Duodenal mucosa (tissue), 2 donors: ENCODE measurements around the gene BTF3.

ENCODE experiments used
- H3K27ac ChIP-seq: one replicate; pipeline ENCODE4 v1.7.0; 2013; ENCODE audit warnings: low read depth, low read length
- H3K27me3 ChIP-seq, 2 donors: one replicate each; pipeline ENCODE4 v1.7.0; 2013; ENCODE audit warnings: low read length in 2 of 2, control low read depth in 1 of 2; ENCODE audit not compliant: insufficient read depth in 2 of 2, control insufficient read depth in 1 of 2
- H3K36me3 ChIP-seq, 2 donors: one replicate each; pipeline ENCODE4 v1.7.0; 2013; ENCODE audit warnings: low read length in 2 of 2, control low read depth in 1 of 2; ENCODE audit not compliant: insufficient read depth in 2 of 2, control insufficient read depth in 1 of 2
- H3K4me1 ChIP-seq, 2 donors: one replicate each; pipeline ENCODE4 v1.7.0; 2013; ENCODE audit warnings: low read length in 2 of 2, control low read depth in 1 of 2; ENCODE audit not compliant: insufficient read depth in 2 of 2, control insufficient read depth in 1 of 2
- H3K4me3 ChIP-seq, 2 donors: one replicate each; pipeline ENCODE4 v1.7.0; 2013; ENCODE audit warnings: low read length in 2 of 2, low read depth in 1 of 2
- H3K9ac ChIP-seq, 2 donors: one replicate each; pipeline ENCODE4 v1.7.0; 2013; ENCODE audit warnings: low read length in 2 of 2, low read depth in 1 of 2
- H3K9me3 ChIP-seq, 2 donors: one replicate each; pipeline ENCODE4 v1.7.0; 2013; ENCODE audit warnings: low read length in 2 of 2, control low read depth in 1 of 2; ENCODE audit not compliant: control insufficient read depth in 1 of 2

The BTF3 gene

DNA sequence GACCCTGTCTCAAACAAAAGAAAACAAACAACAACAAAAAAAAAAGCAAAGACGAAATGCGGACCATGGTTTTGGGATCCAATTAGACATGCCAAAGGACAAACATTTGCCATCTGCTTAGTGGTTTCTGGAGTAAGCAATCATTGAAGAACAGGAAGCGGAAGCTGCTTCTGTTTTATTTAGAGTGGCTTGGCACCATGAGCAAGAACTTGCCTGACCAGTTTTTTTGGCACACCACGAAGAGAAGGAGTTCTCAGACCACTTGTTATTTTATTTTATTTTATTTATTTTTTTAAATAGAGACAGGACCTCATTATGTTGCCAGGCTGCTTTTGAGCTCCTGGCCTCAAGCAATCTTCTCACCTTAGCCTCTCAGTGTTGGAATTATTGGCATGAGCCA lies 17.0 kb downstream of the BTF3 start:
- no peak overlapping the region for H3K9ac ChIP-seq
- H3K36me3 ChIP-seq: no peaks in the 10 kb centered on the region
- no peak overlapping the region for H3K27ac ChIP-seq
- H3K9me3 ChIP-seq: no peaks in the 10 kb centered on the region
- H3K4me1 ChIP-seq: peaks cover 5 to 16% of the 10 kb centered on the region in 2 donors
- H3K27me3 ChIP-seq: no peaks in the 10 kb centered on the region
- no peak overlapping the region for H3K4me3 ChIP-seq

GRCh38 chr5:73519531-73520283 lies 21.5 kb downstream of the BTF3 start:
- peaks cover 4 to 5% of the 10 kb centered on the region in 2 donors for H3K4me1 ChIP-seq
- no peak overlapping the region for H3K27ac ChIP-seq
- no peak overlapping the region for H3K9ac ChIP-seq

GRCh38 chr5:73522989-73523388 lies 24.7 kb downstream of the BTF3 start:
- Histone ChIP-seq H3K4me1 (peaks cover 4 to 5% of the 10 kb centered on the region in 2 donors), H3K27ac (no peak overlapping the region), H3K9ac (no peak overlapping the region), H3K4me3 (no peak overlapping the region), H3K36me3 (no peaks in the 10 kb centered on the region), H3K27me3 (no peaks in the 10 kb centered on the region), H3K9me3 (no peaks in the 10 kb centered on the region)

More at GRCh38 chr5:73519531-73520283, 21.5 kb downstream of the BTF3 start:
- Histone ChIP-seq H3K4me3 (no peak overlapping the region), H3K9me3 (no peaks in the 10 kb centered on the region), H3K27me3 (no peaks in the 10 kb centered on the region), H3K36me3 (no peaks in the 10 kb centered on the region)

- Histone ChIP-seq H3K36me3 (no peaks in the 10 kb centered on the region), H3K4me1 (peaks cover 4 to 5% of the 10 kb centered on the region in 2 donors), H3K9me3 (no peaks in the 10 kb centered on the region), H3K27ac (no peak overlapping the region), H3K9ac (no peak overlapping the region), H3K4me3 (no peak overlapping the region), H3K27me3 (no peaks in the 10 kb centered on the region)
Observed at GRCh38 chr5:73523861-73524260, 25.6 kb downstream of the BTF3 start.

DNA sequence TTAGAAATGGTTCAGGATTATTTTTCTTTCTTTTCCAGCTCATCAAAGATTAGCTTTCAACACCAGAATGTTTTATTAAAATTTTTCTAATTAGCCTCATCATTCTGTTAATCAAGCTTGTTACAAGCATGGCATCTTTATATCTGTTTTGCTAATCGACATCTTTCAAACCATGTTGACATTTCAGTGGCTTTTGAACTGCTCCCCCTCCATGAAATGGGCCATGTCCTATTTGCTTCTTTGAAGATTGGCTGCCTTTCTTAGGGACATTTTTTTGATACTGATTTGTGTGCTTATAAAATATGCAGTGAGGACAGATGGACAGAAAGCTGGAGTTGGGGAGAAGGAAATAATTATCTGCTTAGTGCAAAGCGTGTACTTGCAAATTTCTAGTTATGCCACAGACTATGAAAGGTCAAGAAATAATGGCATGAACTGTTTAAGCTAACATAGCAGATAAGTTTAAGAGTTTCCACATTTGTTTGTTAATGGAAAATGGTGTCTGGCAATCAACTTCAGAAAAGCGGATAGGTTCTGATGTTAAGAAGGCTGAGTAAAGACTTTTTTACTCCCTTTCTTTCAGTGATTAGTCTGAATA lies 27.5 kb downstream of the BTF3 start:
- Histone ChIP-seq H3K27ac (no peak overlapping the region), H3K9me3 (no peaks in the 10 kb centered on the region), H3K4me3 (no peak overlapping the region), H3K4me1 (no peaks in the 10 kb centered on the region), H3K27me3 (no peaks in the 10 kb centered on the region), H3K36me3 (no peaks in the 10 kb centered on the region), H3K9ac (no peak overlapping the region)

- no peak overlapping the region for H3K9ac ChIP-seq
- H3K27ac ChIP-seq: no peak overlapping the region
- no peaks in the 10 kb centered on the region for H3K4me1 ChIP-seq
- no peak overlapping the region for H3K4me3 ChIP-seq
- no peaks in the 10 kb centered on the region for H3K9me3 ChIP-seq
- H3K36me3 ChIP-seq: no peaks in the 10 kb centered on the region
- no peaks in the 10 kb centered on the region for H3K27me3 ChIP-seq
Observed at GRCh38 chr5:73528248-73528647, 30.0 kb downstream of the BTF3 start.

GRCh38 chr5:73529081-73529480 lies 30.8 kb downstream of the BTF3 start:
- H3K27ac ChIP-seq: no peak overlapping the region
- H3K4me1 ChIP-seq: no peaks in the 10 kb centered on the region

GRCh38 chr5:73531356-73531755 lies 33.1 kb downstream of the BTF3 start:
- no peaks in the 10 kb centered on the region for H3K4me1 ChIP-seq
- no peak overlapping the region for H3K9ac ChIP-seq
- no peaks in the 10 kb centered on the region for H3K36me3 ChIP-seq
- H3K9me3 ChIP-seq: peaks cover 0 to 4% of the 10 kb centered on the region in 2 donors
- H3K4me3 ChIP-seq: no peak overlapping the region
- no peaks in the 10 kb centered on the region for H3K27me3 ChIP-seq
- no peak overlapping the region for H3K27ac ChIP-seq

More at GRCh38 chr5:73529081-73529480, 30.8 kb downstream of the BTF3 start:
- Histone ChIP-seq H3K4me3 (no peak overlapping the region), H3K27me3 (no peaks in the 10 kb centered on the region), H3K9me3 (no peaks in the 10 kb centered on the region), H3K36me3 (no peaks in the 10 kb centered on the region), H3K9ac (no peak overlapping the region)

GRCh38 chr5:73532195-73532594 lies 34.0 kb downstream of the BTF3 start:
- Histone ChIP-seq H3K36me3 (no peaks in the 10 kb centered on the region), H3K4me1 (no peaks in the 10 kb centered on the region), H3K9ac (no peak overlapping the region), H3K27me3 (no peaks in the 10 kb centered on the region), H3K4me3 (no peak overlapping the region), H3K27ac (no peak overlapping the region), H3K9me3 (peaks cover 0 to 4% of the 10 kb centered on the region in 2 donors)

DNA sequence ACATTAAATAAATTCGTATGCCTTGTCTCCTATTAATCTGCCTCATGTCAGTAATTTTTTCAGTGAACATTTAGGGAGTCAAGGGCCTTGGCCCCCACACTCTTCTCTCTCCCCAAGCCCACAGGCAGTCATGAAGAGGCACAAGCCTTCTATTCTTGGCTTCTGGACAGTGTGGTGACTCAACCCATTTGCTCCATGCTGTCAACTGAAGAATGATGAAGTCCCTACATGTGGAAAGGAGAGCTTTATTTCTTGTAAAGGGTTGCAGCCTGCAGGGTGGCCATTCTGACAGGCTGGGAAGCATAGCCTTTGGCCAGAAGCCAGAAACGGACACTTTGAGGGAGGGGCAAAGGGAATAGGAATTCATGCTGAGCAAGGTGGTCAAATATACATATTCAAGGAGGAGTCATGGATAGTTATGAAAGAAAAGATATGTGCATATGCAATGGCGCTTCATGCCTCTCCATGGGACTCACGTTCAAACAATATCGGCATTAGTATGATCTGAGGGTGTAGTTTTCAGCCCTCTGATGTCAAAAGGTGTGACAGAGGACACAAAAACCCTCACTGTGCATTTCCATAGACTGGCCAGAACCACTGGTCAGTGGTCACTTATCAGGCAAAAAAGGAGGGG lies 35.9 kb downstream of the BTF3 start:
- H3K36me3 ChIP-seq: no peaks in the 10 kb centered on the region

More for the DNA sequence above, 35.9 kb downstream of the BTF3 start:
- Histone ChIP-seq H3K9ac (no peak overlapping the region), H3K27ac (no peak overlapping the region), H3K4me3 (no peak overlapping the region), H3K9me3 (peaks cover 0 to 4% of the 10 kb centered on the region in 2 donors), H3K27me3 (no peaks in the 10 kb centered on the region), H3K4me1 (no peaks in the 10 kb centered on the region)
